ENCODE data around the gene TTLL5. TPM values are rescaled to one million over a fixed set of nuclear protein-coding genes. Genes with fewer than 3 reads are reported as not detected.

Gene TTLL5
- total RNA-seq, 1 experiment from 2014 or later, result 35.7 TPM

GRCh38 chr14:75977582-75977943, 316.5 kb downstream of the TTLL5 start:
- no peak overlapping the region for H2AFZ ChIP-seq (ENCODE audit: low read length)
- no peak overlapping the region for H3K4me2 ChIP-seq (ENCODE audit: insufficient read depth, insufficient read length, low read length)
- peaks cover 8% of the 10 kb centered on the region; the same call in 1 of the 2 replicates for H3K4me1 ChIP-seq (ENCODE audit: insufficient read depth, low read length)
- no peak overlapping the region for H3K9ac ChIP-seq (ENCODE audit: extremely low read depth, insufficient read length, low read length)
- no peak for DNase-seq
- H3K23ac ChIP-seq (ENCODE audit: insufficient read length, low read depth, low read length), result no peak overlapping the region
- no peak overlapping the region for H2BK20ac ChIP-seq (ENCODE audit: low read depth, low read length, poor library complexity, severe bottlenecking)
- no peaks in the 10 kb centered on the region for H3K9me3 ChIP-seq (ENCODE audit: control insufficient read depth, low read depth, low read length)
- WGBS (ENCODE audit: extremely low coverage, insufficient read length, low lambda C conversion rate), result no CpG with 5 or more reads among the region's 3 CpGs
- peaks cover 37 to 40% of the 10 kb centered on the region in 2 experiments for H3K4me1 Mint-ChIP-seq
- H2AK5ac ChIP-seq (ENCODE audit: insufficient read length, low read length), result no peak overlapping the region
- no peaks in the 10 kb centered on the region for H3K9me3 Mint-ChIP-seq
- no peaks in the 10 kb centered on the region for H4K20me1 ChIP-seq (ENCODE audit: control insufficient read depth, insufficient read depth, insufficient read length)
- no peak overlapping the region for H3T11ph ChIP-seq (ENCODE audit: low read length)
- H3K27ac Mint-ChIP-seq, result no peak overlapping the region
- H3K36me3 Mint-ChIP-seq (ENCODE audit: insufficient read depth in 1 of 3, low read depth in 3 of 3), result no peaks in the 10 kb centered on the region; a peak in 1 of 7 replicates
- H3K56ac ChIP-seq (ENCODE audit: insufficient read length, low read depth, low read length), result no peak overlapping the region
- no peaks in the 10 kb centered on the region for H3K79me2 ChIP-seq (ENCODE audit: insufficient read depth, low read length)
- no peak overlapping the region for H3K27ac ChIP-seq (ENCODE audit: insufficient read length, low read depth, low read length)
- H2BK12ac ChIP-seq (ENCODE audit: insufficient read length, low read depth, low read length), result no peak overlapping the region
- no peak overlapping the region for H3K4ac ChIP-seq (ENCODE audit: low read depth, low read length)
- H3K14ac ChIP-seq (ENCODE audit: insufficient read depth, low read length), result no peak overlapping the region
- TF ChIP-seq, protein P1, sequence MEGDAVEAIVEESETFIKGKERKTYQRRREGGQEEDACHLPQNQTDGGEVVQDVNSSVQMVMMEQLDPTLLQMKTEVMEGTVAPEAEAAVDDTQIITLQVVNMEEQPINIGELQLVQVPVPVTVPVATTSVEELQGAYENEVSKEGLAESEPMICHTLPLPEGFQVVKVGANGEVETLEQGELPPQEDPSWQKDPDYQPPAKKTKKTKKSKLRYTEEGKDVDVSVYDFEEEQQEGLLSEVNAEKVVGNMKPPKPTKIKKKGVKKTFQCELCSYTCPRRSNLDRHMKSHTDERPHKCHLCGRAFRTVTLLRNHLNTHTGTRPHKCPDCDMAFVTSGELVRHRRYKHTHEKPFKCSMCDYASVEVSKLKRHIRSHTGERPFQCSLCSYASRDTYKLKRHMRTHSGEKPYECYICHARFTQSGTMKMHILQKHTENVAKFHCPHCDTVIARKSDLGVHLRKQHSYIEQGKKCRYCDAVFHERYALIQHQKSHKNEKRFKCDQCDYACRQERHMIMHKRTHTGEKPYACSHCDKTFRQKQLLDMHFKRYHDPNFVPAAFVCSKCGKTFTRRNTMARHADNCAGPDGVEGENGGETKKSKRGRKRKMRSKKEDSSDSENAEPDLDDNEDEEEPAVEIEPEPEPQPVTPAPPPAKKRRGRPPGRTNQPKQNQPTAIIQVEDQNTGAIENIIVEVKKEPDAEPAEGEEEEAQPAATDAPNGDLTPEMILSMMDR (conservative IDR thresholded peaks at IDR 0.05), result no peak
- no peak overlapping the region for H4K91ac ChIP-seq (ENCODE audit: insufficient read length, low read depth, low read length)
- H2BK120ac ChIP-seq (ENCODE audit: low read depth, low read length, poor library complexity, severe bottlenecking), result no peak overlapping the region
- H2BK5ac ChIP-seq (ENCODE audit: insufficient read length, low read length), result no peak overlapping the region
- H4K5ac ChIP-seq (ENCODE audit: insufficient read length, low read depth, low read length), result no peak overlapping the region
- H3K18ac ChIP-seq (ENCODE audit: insufficient read length, low read depth, low read length), result no peak overlapping the region
- no peak overlapping the region for H4K8ac ChIP-seq (replicated peaks; ENCODE audit: insufficient read length, low read depth, low read length)
- no peak overlapping the region for H2BK15ac ChIP-seq (ENCODE audit: low read depth, low read length)
- H3K27me3 Mint-ChIP-seq (ENCODE audit: low read depth), result peaks cover 30% of the 10 kb centered on the region
- no peaks in the 10 kb centered on the region; the same call in 1 of the 2 replicates for H3K27me3 ChIP-seq (ENCODE audit: insufficient read depth, low read length)
- no peak overlapping the region for H3K4me3 Mint-ChIP-seq
- H3K79me1 ChIP-seq (ENCODE audit: insufficient read depth, low read depth, low read length, poor library complexity, severe bottlenecking), result no peaks in the 10 kb centered on the region
- peaks cover 8% of the 10 kb centered on the region for H3K23me2 ChIP-seq (ENCODE audit: insufficient read length, low read depth, low read length, poor library complexity, severe bottlenecking)
